ENCODE results near the gene WSB1.
A peak's percentile ranks its signal among the peaks of the same experiment; 100 is the strongest.
"Not testable (repeated sequence)": the region's sequence is repeated elsewhere in the genome, so short reads cannot be mapped to it uniquely, and the experiment has no call there.

Gene WSB1

GRCh38 chr17:27318228-27318627 is 24.3 kb downstream of the WSB1 start:
- no peak for DNase-seq

- no peak for DNase-seq
Measured at GRCh38 chr17:27318633-27319032, 24.7 kb downstream of the WSB1 start.

- DNase-seq: no peak
Measured at GRCh38 chr17:27319541-27320221, 25.8 kb downstream of the WSB1 start.

GRCh38 chr17:27320222-27320560 is 26.3 kb downstream of the WSB1 start:
- DNase-seq: no peak

- no peak for DNase-seq
Measured at GRCh38 chr17:27321372-27321771, 27.5 kb downstream of the WSB1 start.

- no peak for DNase-seq
Measured at GRCh38 chr17:27322026-27322425, 28.1 kb downstream of the WSB1 start.

GRCh38 chr17:27322690-27323508 is 29.0 kb downstream of the WSB1 start:
- no peak for DNase-seq

- DNase-seq: no peak
Measured at GRCh38 chr17:27323538-27324215, 29.8 kb downstream of the WSB1 start.

- DNase-seq: no peak
Measured at GRCh38 chr17:27324771-27325339, 30.9 kb downstream of the WSB1 start.

GRCh38 chr17:27326051-27326450 is 32.1 kb downstream of the WSB1 start:
- no peak for DNase-seq

- no peak for DNase-seq
Measured at GRCh38 chr17:27326585-27326984, 32.7 kb downstream of the WSB1 start.

GRCh38 chr17:27327397-27327796 is 33.5 kb downstream of the WSB1 start:
- no peak for DNase-seq

GRCh38 chr17:27327871-27328270 is 34.0 kb downstream of the WSB1 start:
- no peak for DNase-seq

GRCh38 chr17:27328686-27329085 is 34.8 kb downstream of the WSB1 start:
- not testable (repeated sequence) for DNase-seq

GRCh38 chr17:27329146-27329805 is 35.4 kb downstream of the WSB1 start:
- DNase-seq: no peak

GRCh38 chr17:27332047-27332393 is 38.1 kb downstream of the WSB1 start:
- no peak for DNase-seq

- DNase-seq: peak; percentile 87
Measured at GRCh38 chr17:27332485-27333409, 38.8 kb downstream of the WSB1 start.

GRCh38 chr17:27333410-27333980 is 39.6 kb downstream of the WSB1 start:
- no peak for DNase-seq

- DNase-seq: no peak
Measured at GRCh38 chr17:27336184-27336583, 42.3 kb downstream of the WSB1 start.

GRCh38 chr17:27338536-27338985 is 44.6 kb downstream of the WSB1 start:
- DNase-seq: no peak

GRCh38 chr17:27339198-27339835 is 45.4 kb downstream of the WSB1 start:
- DNase-seq: no peak
